Astrocyte (in vitro differentiated cells and primary cell): ENCODE results near the gene MCM8.

Experiments used
- EZH2 ChIP-seq: IDR thresholded peaks from 2 replicates; pipeline ENCODE4 v1.6.1; 2012; ENCODE audit warnings: mild to moderate bottlenecking, low read length, inconsistent platforms; ENCODE audit not compliant: insufficient read depth
- TF ChIP-seq, protein P1 (sequence below): IDR thresholded peaks from 2 replicates; pipeline ENCODE4 v1.5.1; 2011; ENCODE audit warnings: low read depth, mild to moderate bottlenecking, inconsistent platforms, low read length, moderate library complexity; ENCODE audit not compliant: insufficient read depth

DNA sequence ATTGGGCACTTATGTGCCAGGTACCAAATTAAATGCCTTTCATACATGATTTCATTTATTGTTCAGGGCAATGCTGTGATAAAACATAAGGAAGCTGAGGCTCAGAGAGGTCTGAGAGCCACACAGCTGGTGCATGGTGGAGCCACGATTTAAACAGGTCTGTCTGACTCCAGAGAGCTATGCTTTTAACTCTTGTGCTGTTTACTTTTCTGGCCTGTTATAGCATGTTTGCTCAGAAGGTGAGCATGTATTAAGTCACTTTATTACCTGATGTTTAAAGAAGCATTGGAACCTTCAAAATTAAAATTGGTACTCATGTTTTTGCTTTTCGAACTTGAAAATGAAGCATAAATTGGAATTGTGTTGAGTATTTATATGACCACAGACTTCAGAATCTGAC lies 26.8 kb downstream of the MCM8 start:
- TF ChIP-seq, protein P1, sequence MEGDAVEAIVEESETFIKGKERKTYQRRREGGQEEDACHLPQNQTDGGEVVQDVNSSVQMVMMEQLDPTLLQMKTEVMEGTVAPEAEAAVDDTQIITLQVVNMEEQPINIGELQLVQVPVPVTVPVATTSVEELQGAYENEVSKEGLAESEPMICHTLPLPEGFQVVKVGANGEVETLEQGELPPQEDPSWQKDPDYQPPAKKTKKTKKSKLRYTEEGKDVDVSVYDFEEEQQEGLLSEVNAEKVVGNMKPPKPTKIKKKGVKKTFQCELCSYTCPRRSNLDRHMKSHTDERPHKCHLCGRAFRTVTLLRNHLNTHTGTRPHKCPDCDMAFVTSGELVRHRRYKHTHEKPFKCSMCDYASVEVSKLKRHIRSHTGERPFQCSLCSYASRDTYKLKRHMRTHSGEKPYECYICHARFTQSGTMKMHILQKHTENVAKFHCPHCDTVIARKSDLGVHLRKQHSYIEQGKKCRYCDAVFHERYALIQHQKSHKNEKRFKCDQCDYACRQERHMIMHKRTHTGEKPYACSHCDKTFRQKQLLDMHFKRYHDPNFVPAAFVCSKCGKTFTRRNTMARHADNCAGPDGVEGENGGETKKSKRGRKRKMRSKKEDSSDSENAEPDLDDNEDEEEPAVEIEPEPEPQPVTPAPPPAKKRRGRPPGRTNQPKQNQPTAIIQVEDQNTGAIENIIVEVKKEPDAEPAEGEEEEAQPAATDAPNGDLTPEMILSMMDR = no peak
- no peak for TF ChIP-seq EZH2
